NOMO-1 treated with dmso at 0.1 percent for 144 hours (cell line): ENCODE results near the gene OSBPL2.

ENCODE experiments used
- DNase-seq: peaks from one replicate; lab custom pipeline; 2025; ENCODE audit not compliant: unreplicated experiment; lab: John Stamatoyannopoulos, UW

The OSBPL2 gene

DNA sequence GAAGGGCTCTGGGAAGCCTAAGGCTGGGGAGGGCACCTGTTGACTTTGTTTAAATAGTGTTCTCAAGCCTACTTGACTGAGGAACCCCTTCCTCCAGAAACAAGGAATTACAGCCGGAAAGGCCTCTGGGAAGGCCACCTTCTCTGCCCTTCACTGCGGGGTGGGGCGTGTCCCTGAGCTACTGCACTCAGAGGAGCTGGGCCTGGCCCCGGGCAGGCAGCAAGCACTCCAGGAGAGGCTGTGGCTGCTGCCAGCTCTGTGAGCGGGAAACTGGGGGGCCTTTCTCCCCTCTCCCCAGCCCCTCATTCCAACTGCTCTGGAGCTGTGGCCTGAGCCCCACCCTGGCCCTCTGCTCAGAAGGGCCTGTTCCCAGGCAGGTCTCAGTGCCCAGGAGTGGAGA, 4.0 kb upstream of the OSBPL2 start:
- DNase-seq = no peak

DNA sequence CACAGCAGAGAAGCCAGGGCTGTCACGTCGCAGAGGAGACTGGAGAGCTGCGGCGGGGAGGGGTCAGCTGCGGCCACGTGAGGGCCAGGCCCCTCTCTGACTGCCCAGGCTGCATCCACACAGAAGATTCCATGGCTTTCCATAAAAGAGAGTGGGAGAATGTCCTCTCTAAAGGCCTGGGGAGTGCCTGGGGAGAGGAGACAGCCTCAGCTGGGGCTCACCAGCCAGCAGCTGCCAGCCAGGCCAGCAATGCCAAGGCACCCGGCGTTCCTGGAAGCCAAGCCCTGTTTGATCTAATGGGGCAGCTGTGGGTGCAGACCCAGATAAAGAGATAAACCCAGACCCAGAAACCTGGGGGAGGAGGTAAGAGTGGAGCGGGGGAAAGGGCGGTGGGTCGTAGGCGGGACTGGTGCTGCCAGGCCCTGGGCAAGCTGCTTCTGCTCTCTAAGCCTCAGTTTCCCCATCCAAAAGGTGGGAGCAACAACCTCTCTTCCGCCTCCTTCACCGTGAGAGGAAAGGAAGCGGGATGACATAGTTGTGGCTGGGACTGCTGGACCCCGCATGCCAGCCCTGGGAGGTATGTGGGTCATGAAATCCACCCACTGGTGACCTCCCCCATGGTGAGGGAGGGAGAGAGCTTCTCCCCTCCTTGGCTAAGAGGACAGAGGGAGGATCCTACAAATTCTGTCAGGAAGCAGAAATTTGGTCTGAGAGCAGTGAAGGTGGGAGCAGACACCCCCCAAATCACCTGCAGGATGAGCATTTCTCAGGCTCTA, 3.1 kb upstream of the OSBPL2 start:
- DNase-seq = no peak

DNA sequence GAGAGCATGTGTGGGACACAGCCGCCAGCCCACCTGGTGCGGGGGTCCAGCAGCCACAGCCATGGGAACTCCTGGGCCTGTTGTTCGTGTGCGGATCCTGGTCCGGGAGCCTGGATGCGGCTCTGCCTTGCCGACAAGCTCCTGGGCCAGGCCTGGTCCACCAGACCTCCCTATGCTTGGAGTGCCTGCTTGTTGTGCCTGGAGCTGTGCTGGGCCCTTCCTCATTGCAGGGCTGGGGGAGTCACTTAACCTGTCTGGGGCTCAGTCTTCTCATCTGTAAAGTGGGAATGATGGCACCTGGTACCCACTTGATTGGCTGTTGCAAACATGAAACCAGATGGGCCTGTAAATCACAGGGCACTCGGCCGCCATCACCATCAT, 2.6 kb upstream of the OSBPL2 start:
- no peak for DNase-seq

DNA sequence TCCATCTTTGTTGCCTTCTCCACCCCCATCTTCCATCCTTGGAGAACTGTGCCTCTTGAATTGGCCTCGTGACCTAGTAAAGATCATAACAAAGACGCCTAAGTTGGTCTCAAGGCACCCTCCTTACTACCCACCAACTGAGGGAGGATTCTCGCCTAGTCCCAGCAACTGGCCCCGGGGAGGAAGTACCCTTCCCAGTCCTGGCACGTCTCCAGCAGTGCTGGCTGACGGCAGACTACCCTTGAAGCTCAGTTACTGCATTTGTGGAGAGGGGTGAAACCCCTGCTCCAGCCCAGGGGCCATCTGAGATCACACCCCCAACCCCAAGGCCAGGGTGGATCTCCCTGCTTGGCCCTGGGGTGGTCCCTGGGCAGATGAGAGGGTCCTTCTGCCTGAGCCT, 2.1 kb upstream of the OSBPL2 start:
- no peak for DNase-seq

DNA sequence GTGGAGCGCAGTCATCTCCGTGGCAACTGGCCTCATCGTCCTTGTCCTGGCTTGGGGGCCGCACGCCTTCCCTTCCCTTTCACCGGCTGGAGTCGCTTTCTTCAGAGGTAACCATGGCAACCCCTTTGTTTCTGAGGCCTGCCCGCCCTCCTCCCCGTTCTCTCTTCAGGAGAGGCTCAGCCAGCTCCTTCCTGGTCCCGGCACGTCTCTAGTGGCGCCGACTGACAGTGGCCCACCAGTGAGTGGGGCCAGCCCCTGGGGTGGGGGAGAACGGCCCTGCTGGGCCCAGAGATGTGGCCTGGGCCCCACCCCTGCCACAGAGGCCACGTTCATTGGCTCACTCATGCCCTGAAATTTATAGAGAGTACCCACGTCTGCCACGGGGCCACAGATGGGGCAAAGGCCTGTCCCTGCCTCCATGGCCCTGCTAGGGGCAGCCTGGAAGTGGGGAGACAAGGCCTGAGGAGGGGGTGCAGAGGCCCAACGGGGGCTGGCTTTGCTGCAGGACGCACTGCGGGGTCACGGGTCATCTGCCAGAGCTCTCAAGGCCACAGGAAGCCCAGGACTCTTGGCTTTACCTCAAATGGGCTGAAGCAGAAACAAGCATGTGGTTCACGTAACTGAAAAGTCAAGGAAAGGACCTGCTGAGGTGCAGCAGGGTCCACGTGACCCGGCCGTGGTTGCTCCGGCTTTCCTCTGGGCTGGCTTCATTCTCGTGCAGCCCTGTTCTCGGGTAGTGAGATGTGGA, 1.4 kb upstream of the OSBPL2 start:
- no peak for DNase-seq

DNA sequence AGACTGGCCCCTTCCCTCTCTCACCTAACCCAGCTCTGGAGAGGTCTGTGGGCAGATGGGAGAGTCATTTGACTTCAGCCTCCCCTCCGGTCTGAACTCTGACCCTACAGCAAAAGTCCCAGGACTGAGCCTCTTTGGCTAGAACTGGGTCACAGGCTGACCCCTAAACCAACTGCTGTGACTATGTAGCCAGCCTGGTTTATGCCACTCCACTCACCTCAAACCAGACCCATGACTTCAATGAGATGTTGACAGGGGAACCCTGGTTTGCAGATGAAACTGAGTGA, 864 bp upstream of the OSBPL2 start:
- DNase-seq = no peak

DNA sequence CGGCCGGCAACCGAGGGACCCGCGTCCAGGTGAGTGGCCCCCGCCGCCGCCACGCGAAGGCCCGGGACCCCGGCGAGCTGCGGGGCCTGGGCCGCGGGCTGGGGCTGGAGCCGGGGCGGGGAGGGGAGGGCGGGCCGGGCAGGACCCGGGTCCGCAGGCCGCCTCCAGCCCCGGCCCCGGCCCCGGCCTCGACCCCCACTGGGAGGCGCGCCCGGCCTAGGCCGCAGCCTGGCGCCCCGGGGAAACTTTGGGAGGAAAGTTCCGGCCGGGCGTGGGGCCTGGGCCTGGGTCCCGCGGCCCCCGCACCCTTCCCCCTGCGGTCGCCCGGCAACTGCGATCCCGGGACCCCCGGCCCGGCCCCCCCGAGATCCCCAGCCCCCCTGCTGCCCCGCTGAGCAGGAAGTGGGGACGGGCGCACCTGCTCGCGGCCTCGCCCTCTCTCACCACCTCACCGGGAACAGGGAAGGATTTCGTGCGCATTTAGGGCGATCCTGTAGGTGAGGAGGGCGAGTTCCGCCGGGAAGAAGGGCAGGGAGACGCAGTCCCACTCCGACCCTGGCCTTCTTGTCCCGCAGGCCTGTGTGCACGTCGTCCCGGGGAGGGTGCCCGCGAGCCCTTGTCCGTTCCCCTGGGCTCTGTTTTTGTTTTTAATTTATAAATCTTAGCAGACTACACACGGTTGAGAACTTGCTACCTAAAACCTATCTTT, 402 bp downstream of the OSBPL2 start:
- DNase-seq = no peak

DNA sequence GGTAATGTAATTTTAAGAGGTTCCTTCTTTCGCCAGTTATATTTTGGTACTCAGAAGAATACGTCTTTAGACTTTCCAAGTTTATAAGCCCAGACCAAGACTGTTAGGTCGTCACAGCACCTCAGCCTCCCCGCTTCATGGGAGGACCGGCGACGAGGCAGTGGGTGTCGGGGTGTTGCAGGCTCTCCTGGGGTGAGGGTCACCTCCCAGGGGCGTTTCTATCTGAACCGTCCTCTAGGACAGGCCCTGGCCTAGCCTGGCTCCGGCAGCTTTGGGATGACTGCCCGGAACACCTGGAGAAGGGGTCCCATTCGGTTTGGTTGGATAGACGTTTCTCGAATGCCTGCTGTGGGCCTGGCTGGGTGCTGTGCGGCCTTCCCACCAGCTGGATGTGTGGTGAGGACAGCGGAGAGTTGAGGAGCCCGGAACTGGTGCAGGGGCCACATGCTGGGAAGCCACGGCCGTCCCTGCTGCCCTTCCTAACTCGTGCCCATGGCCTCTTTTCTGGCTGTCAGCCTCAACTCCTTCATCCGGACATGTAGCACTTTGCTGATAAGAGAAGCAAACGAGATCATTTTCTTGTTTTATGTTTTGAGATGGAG, 1.1 kb downstream of the OSBPL2 start:
- DNase-seq = no peak

DNA sequence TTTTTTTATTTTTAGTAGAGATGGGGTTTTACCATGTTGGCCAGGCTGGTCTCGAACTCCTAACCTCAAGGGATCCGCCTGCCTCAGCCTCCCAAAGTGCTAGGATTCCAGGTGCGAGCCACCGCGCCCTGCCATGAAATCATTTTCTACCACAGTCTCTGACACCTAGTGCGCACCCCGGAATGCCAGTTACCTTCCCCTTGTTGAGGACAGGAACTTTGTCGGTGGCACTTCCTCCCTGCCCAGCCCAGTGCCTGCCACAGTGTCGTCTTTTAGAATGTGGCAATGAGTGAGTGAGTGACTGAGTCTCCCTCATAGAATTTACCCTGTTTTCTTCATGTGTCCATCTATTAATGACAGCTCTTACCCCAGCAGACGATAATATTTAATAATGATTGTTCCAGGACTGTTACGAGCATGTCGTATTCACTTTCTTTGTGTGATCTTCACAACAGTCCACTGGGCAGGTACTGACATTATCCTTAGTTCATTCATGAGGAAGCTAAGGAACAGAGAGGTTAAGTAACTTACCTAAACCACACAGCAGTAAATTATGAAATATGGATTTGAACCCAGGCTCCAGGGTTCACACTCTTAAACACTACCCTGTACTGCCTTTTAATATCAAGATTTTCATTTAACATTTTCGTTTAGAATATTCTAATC, 1.8 kb downstream of the OSBPL2 start:
- DNase-seq = no peak

DNA sequence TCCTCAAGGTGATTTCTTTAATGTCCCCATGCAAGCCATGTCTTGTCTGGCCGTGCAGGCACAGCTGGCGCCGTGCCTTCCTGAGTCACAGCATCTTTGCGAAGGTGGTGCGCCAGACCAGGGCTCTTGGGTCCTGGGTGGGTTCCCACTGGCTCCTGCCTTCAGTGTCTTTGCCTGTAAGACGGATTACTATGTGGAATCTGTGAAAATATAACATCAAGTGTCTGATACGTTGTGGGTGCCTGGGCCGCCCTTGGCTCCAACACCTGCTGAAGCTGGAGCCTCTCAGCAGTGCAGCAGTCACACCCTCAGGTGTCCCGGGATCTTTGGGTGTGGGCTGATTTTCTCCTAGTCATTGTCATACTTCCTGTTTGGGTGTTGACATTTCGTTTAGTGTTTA, 3.2 kb downstream of the OSBPL2 start:
- no peak for DNase-seq

DNA sequence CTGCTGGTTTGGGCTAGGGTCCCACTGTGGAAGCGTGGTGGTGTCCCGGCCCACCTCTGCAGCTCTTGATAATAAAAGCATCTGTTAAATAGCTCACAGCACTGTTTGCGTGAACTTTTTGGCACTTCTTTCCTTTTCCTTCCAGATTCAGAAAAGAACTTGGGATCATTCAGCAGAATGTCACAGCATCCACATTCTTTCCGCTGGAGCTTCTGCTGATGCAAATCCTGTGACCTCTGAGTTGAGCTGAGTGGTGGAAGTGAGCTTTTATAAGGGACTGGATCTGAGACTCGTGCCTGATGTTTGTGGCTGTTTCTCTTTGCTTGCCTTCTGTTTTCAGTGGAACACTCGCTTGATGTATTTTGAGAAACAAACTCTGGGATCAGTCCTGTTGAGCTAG, 3.9 kb downstream of the OSBPL2 start:
- DNase-seq = no peak

DNA sequence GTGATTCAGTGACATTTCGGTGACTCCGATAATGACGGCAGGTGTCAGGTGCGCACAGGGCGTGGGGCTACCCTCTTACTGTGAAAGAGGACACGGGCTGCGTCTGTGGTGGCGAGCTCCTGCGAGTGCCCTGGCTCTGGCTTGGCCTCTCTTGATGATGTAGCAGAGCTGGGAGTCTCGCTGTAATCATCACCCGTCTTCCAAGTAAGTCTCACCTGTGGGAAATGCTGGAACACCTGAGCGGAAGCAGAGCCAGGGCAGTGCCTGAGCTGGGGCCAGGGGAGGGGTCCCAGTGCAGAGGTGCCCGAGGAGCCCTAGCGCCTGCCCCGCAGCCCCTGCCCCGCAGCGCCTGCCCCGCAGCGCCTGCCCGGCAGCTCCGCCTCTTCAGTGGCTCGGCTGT, 4.8 kb downstream of the OSBPL2 start:
- DNase-seq = no peak

DNA sequence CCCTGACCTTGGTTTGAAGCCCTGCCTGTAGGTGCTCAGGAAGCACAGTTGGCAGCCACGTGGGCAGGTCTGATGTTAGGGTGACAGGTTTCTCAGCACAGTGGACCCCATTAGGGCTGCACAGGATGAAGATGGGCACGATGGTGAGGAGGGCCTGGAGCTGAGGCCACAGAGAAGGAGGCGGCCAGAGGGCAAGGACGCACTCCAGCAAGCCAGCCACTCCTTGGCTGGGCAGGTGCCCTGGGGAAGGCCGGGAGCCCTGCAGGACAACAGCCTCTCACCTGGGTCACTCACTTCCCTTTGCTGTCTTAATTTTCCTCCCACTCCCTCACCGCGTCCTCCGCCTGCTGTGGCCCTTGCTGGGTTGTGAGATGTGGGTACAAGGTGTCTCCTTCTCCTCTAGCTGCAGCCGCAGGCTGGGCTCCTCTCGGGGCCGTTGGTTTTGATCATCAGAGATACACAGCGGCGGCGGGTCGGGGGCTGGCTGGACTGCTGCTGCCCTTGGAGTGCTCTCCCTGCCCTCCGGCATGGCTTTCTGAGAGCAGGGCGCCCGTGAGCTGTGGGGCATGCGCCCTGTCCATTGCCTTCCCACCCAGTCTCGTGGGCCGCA, 5.7 kb downstream of the OSBPL2 start:
- DNase-seq = no peak

DNA sequence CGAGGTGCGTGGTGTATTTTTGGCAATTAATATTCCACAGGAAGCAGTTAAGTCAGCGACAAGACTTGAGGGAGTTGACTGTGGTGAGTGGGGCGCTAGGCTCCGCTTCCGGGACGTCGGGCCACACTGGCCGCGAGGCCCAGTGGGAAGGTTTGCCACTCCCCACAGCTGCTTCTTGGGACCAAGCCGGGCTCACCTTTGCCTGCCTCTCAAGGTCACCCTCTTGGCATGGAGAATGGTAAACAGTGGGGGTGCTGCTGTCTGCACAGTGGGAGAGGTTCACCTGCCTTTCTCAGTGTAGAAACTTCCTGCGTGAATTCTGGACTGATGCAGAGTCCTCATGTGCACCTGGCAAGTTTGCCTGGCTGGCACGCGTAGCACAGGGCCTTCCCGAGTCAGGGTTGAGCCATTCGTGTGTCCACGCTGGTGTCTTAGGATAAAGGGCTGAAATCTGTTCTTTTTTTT, 6.4 kb downstream of the OSBPL2 start:
- DNase-seq = no peak

DNA sequence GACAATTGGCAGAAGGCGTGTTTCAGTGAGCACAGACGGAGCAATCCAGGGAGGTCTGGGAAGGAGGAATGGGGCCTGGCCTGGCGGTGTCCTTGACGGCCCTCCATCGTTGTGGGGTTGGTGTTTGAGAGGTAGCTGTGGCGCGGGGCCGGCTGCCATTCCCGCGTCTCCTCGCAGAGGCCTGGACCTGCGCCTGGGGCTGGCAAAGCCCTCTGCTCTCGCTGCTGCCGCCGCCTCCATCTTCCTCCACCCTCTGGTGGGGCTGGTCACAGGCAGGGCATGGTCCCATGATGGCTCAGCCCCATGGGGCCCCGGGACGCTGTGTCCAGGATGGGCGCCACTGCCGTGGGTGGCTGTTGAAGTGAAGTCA, 7.6 kb downstream of the OSBPL2 start:
- DNase-seq = no peak

DNA sequence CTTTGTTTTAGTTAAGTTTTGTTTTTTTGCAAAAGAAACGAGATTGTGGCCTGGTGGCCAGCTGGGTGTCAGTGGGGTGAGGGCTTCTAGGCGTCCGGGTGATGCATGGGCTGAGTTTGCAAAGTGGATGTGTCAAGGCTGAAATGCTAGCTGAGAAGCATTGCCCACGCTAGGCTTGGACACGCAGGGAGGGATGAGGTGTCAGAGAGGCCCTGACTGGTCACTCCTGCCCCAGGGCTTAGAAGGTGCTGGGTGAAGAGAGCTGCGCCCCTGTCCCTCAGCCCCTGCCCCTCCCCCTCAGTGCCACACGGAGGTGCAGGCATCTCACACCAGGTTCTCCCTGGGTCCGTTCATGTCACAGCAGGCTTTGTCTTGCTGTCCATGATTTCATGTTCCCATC, 8.1 kb downstream of the OSBPL2 start:
- no peak for DNase-seq

DNA sequence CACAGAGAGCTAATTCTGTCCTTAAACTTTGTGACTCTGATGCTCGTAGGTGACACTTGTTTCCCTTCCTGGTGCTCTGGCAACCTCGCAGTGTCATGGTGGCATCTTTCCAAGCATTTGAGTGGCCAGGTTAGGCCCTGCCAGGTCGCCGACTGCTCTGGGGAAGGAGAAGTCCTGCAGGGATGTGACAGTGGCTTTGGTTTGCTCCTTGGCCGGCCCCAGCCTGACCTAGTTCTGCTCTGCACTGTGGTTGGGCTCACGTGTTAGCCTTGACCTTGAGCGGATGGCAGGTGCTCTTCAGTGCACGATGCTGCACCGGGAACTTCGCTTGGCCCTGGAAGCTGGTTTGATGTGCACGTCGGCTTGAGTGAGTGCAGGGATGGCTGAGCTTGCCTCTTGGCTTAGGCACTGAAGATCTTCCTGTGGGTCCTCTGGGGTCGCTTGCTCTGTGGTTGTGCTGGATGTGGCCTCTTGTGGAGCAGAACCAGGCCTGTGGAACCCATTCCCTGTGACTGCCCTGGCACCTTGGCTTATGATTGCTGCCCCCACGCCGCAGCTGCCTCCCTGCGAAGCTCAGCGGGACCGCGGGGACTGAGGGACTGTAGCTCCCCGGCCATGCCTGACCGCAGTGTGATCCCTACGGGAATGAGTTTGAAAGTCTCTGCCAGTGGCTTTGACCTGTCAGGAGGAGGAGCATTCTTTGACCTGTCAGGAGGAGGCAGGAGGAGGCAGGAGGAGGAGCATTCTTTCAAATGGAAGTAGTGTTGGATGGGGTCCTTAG, 8.7 kb downstream of the OSBPL2 start:
- DNase-seq = no peak

DNA sequence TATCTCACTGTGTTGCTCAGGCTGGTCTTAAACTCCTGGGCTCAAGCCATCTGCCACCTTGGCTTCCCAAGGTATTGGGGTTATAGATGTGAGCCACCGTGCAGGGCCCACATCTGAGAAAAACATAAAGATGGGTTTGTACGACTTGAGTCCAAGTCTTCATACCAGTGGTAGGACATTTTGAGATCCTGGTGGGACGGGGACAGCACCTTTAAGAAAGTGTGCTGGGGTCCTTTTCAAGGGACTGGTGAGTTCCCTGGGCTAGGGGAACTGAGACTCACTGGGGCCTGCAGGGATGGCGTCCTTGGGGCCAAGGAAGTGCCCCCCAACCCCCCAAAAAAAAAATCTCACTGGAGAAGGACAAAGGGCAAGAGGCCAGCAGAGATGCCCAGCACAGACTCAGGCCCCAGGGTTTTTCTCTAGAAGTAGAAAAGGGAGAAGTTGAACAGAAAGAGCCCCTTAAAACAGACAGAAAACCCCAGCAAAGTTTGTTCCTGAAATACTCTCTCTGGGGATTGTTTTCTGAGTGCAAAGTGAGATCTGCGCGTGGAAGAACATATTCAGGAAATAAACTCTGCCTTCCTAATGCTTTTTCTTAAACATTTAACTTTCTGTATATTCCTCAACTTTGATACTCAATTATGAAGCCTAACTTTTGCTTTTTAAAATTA, 10.7 kb downstream of the OSBPL2 start:
- no peak for DNase-seq

DNA sequence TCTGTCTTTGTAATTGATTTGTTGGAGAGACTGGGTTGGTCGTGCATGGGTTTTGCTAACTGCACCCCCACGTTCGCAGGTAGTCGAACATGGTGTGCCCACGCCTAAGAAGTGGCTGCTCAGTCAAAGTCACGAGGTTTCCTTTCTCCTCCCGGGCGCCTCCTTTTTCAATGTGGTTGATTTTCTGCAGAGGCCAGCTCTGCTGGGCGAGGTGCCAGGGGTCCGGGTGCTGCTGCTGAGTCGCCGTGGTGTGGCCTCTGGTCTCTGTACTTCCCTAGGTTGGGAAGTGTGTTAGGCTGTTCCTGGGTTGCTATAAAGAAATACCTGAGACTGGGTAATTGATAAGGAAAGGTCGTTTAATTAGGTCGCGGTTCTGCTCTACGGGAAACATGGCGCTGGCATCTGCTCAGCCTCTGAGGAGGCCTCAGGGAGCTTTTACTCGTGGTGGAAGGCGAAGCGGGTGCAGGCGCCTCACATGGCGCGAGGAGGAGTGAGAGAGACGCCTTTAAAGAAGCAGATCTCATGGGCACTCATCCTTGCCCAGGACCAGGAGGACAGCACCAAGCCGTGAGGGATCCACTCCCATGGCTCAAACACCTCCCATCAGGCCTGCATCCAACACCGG, 14.1 kb downstream of the OSBPL2 start:
- no peak for DNase-seq
